Dermis microvascular lymphatic vessel endothelial cell (primary cell): ENCODE data around the gene ARHGAP36. TPM values are rescaled to one million over a fixed set of nuclear protein-coding genes. Genes with fewer than 3 reads are reported as not detected.

Experiments
- DNase-seq, 2 donors: peaks; one replicate each; pipeline versions ENCODE4 v3.0.0 to v3.0.0-alpha.2; 2010; ENCODE audit warnings: low read depth in 2 of 2
- total RNA-seq: library from RNA; depleted of rRNA; stranded (reverse); fragments of >200 nt; gene quantifications from 2 replicates; pipeline ENCODE4 v1.2.1, GENCODE V29; 2014

ARHGAP36 gene
- not detected in 2 replicates for total RNA-seq

- no peak for DNase-seq
Observed at GRCh38 chrX:131058136-131058868, at the start of gene ARHGAP36. ARHGAP36 (plus strand) TSS chrX:131058346; CDS start chrX:131081666, 23,320 bp downstream.

- no peak for DNase-seq
Observed at GRCh38 chrX:131010186-131010585, 48.0 kb upstream of the ARHGAP36 start.

GRCh38 chrX:131025336-131025735 is 32.8 kb upstream of the ARHGAP36 start:
- DNase-seq = no peak

- DNase-seq = no peak
Observed at GRCh38 chrX:131032354-131033230, 25.6 kb upstream of the ARHGAP36 start.

- DNase-seq = no peak
Observed at GRCh38 chrX:131034063-131034462, 24.1 kb upstream of the ARHGAP36 start.

GRCh38 chrX:131040781-131041180 is 17.4 kb upstream of the ARHGAP36 start:
- DNase-seq = no peak

- no peak for DNase-seq
Observed at GRCh38 chrX:131041667-131042066, 16.5 kb upstream of the ARHGAP36 start.

- DNase-seq = no peak
Observed at GRCh38 chrX:131045726-131046125, 12.4 kb upstream of the ARHGAP36 start.

- no peak for DNase-seq
Observed at GRCh38 chrX:131046596-131046995, 11.6 kb upstream of the ARHGAP36 start.

GRCh38 chrX:131047180-131047579 is 11.0 kb upstream of the ARHGAP36 start:
- no peak for DNase-seq

GRCh38 chrX:131053076-131053475 is 5.1 kb upstream of the ARHGAP36 start:
- DNase-seq = no peak

- DNase-seq = no peak
Observed at GRCh38 chrX:131054906-131055305, 3.2 kb upstream of the ARHGAP36 start.

- DNase-seq = no peak
Observed at GRCh38 chrX:131057706-131058105, 440 bp upstream of the ARHGAP36 start.

- no peak for DNase-seq
Observed at GRCh38 chrX:131059246-131059645, 1.1 kb downstream of the ARHGAP36 start.

GRCh38 chrX:131060147-131060546 is 2.0 kb downstream of the ARHGAP36 start:
- DNase-seq = no peak

GRCh38 chrX:131061306-131061705 is 3.2 kb downstream of the ARHGAP36 start:
- no peak for DNase-seq

GRCh38 chrX:131063613-131064012 is 5.5 kb downstream of the ARHGAP36 start:
- DNase-seq = no peak

- no peak for DNase-seq
Observed at GRCh38 chrX:131066237-131066636, 8.1 kb downstream of the ARHGAP36 start.

GRCh38 chrX:131067216-131067615 is 9.1 kb downstream of the ARHGAP36 start:
- DNase-seq = no peak

- DNase-seq = no peak
Observed at GRCh38 chrX:131067846-131068745, 9.9 kb downstream of the ARHGAP36 start.

GRCh38 chrX:131068945-131069719 is 11.0 kb downstream of the ARHGAP36 start:
- DNase-seq = peak in 1 of 2 donors; percentile 2
